Stimulated activated CD4-positive, alpha-beta T cell treated with anti-CD3 and anti-CD28 coated beads, Interleukin-1b, Interleukin-23, amount 100 ng/mL, for 4 hours (primary cell): ENCODE data around the gene PES1.
"Not testable (repeated sequence)": the region's sequence is repeated elsewhere in the genome, so short reads cannot be mapped to it uniquely, and the experiment has no call there.

Experiments used
- DNase-seq, 2 donors: peaks; one replicate each; pipeline ENCODE4 v3.0.0-alpha.2; 2020; ENCODE audit warnings: low read depth in 2 of 2

PES1 gene

GRCh38 chr22:30575859-30576258 lies 15.9 kb downstream of the PES1 start:
- DNase-seq: no peak

GRCh38 chr22:30574997-30575671 lies 16.6 kb downstream of the PES1 start:
- DNase-seq: no peak

GRCh38 chr22:30574095-30574981 lies 17.4 kb downstream of the PES1 start, which contains the start of gene GAL3ST1:
Gene GAL3ST1 (minus strand): TSS chr22:30574665. CDS start chr22:30557392, 17,273 bp downstream.
- no peak for DNase-seq

GRCh38 chr22:30573594-30574094 lies 18.1 kb downstream of the PES1 start:
- DNase-seq: no peak

- DNase-seq: no peak
Measured at GRCh38 chr22:30572840-30573593, 18.7 kb downstream of the PES1 start.

- DNase-seq: no peak
Measured at GRCh38 chr22:30572210-30572609, 19.5 kb downstream of the PES1 start.

- no peak for DNase-seq
Measured at GRCh38 chr22:30569674-30570202, 22.0 kb downstream of the PES1 start.

- no peak for DNase-seq
Measured at GRCh38 chr22:30568137-30568805, 23.4 kb downstream of the PES1 start.

- not testable (repeated sequence) for DNase-seq
Measured at GRCh38 chr22:30567277-30567676, 24.4 kb downstream of the PES1 start.

GRCh38 chr22:30566125-30566524 lies 25.6 kb downstream of the PES1 start:
- DNase-seq: no peak

- no peak for DNase-seq
Measured at GRCh38 chr22:30565341-30565740, 26.4 kb downstream of the PES1 start.

GRCh38 chr22:30564761-30565119 lies 27.0 kb downstream of the PES1 start:
- no peak for DNase-seq

- DNase-seq: no peak
Measured at GRCh38 chr22:30564045-30564760, 27.5 kb downstream of the PES1 start.

- DNase-seq: no peak
Measured at GRCh38 chr22:30562366-30562765, 29.3 kb downstream of the PES1 start.

GRCh38 chr22:30561402-30562189 lies 30.1 kb downstream of the PES1 start:
- no peak for DNase-seq

GRCh38 chr22:30560643-30561202 lies 31.0 kb downstream of the PES1 start:
- not testable (repeated sequence) for DNase-seq

GRCh38 chr22:30559889-30560288 lies 31.8 kb downstream of the PES1 start:
- DNase-seq: no peak

GRCh38 chr22:30557243-30557642 lies 34.5 kb downstream of the PES1 start:
- no peak for DNase-seq

GRCh38 chr22:30556388-30556787 lies 35.3 kb downstream of the PES1 start:
- DNase-seq: no peak
